ENCODE results near the gene MGAT4B.

Gene MGAT4B

DNA sequence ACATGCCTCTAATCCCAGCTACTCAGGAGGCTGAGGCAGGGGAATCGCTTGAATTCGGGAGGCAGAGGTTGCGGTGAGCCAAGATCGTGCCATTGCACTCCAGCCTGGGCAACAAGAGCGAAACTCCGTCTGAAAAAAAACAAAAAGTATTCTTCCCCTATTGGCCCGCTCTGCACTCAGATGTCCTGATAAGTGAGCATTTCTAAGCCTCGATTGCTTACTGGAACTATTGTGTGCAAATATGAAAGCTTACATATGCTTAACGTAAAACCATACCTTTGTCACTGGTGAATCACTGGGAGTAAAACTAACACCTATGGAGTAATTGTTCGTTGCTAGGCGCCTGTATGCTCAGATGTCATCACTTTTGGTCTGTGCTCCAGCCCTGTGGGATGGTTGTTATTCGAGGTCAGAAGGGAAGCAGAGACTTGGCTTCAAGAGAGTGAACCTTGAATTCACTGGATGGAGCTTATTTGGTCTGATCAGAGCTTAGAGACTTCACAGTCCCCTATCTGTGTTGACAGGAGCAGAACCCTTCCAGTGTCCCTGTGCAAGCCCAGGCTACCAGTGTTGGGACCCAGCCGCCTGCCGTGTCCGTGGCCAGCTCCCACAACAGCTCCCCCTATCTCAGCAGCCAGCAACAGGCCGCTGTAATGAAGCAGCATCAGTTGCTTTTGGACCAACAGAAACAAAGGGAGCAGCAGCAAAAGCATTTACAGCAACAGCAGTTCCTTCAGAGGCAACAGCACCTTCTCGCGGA, 38.2 kb downstream of the MGAT4B start:
- no peak for DNase-seq (ENCODE audit: low read depth)

DNA sequence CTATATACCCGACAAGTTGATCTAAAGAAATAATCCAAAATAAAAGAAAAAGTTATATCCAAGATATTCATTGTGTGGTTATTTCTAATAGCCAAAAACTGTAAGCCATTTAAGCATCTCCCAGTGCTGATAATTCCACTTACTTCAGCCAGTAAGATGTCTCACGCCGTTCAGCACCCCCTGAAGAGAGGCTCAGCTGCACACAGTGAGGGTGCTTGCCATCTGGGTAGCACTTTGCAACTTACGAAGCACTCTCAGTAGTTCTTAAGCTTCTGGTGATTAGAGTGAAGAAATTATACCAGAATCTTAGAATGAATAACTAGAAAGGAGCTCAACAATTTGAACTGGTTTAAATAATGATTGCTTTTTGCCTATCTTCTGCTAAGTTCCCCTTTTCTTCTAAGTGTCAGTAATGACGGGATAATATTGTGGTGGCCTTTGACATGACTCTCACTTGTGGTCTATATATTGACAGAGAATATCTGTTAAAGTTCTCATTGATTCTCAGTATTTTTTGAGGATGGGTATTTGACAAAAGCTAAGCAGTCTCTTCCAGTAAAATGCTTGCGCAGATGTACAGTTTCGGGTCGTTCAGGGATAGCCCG, 39.1 kb downstream of the MGAT4B start:
- no peak for DNase-seq (ENCODE audit: low read depth)

- DNase-seq (ENCODE audit: low read depth): no peak
These were observed 39.8 kb downstream of the MGAT4B start for GRCh38 chr5:179766726-179767455.

GRCh38 chr5:179766021-179766725, 40.5 kb downstream of the MGAT4B start:
- DNase-seq (ENCODE audit: low read depth): no peak

- DNase-seq (ENCODE audit: low read depth): no peak
These were observed 41.3 kb downstream of the MGAT4B start for GRCh38 chr5:179765400-179765799.

DNA sequence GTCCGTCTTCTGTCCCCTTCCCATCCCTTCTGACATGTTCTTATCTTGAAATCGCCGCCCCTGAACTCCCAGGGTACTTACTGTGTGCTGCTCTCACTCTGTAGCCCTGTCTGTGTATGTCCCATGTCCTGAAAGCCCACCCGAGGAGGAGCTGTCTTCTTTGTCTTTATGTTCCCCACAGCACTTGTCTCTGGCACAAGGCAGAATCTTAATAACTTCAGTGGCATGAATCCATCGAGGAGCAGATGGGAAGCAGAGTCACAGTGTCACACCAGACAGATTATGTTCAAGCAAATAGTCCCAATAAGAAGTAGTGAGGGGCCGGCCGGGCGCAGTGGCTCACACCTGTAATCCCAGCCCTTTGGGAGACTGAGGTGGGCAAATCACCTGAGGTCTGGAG, 42.6 kb downstream of the MGAT4B start:
- DNase-seq (ENCODE audit: low read depth): no peak

GRCh38 chr5:179763215-179763945, 43.3 kb downstream of the MGAT4B start:
- DNase-seq (ENCODE audit: low read depth): peak; percentile 28

DNA sequence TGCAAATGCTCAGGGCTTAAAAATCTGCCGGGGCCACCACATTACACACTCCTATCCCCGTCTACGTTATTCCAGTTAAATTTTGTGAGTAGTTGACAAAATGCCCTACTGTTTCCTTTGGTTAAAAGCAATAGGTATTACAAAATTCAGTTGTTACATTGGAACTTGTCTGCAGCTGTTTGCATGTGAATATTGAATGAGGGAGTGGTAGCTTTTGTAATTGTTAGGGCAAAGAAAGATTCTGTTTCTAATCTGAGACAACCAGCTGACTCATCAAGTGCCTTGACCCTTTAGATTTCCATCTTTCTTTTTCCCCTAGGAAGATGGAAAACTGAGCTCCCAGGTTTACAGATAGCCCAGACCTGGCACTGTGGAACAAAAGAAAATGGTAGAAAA, 43.9 kb downstream of the MGAT4B start:
- DNase-seq (ENCODE audit: low read depth): no peak

DNA sequence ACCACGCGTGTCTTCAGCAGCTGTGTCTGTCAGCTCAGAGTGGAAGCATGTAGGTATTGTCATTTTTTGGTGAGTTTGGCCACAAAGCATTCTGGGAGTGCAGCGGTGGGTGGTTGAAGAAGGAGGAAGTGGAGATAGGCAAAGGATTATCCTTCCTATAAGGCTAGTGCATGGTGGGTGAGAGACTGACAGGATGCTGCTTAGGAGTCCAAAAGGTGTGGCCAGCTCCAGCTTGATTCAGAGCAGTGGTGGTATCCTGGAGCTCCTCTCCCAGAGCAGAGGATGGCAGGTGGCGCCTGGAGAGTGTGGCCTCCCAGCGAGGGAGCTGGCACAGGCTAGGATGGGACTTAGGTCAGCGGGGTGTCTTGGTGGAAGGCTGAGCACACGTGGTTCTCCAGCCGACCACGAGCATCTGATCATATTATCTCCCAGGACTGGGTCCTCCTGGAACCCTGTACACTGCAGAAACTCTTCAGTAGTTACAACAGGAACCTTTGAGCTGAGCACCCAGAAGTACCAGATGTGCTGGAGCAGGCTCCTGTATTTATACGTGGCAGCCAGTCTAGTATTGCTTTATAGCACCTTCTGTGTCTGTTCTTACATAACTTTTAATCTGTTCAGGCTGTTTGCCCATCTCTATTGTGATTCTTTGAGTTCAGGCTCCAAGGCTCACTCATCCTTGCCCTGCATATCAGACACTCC, 44.4 kb downstream of the MGAT4B start:
- no peak for DNase-seq (ENCODE audit: low read depth)

- peak; percentile 31 for DNase-seq (ENCODE audit: low read depth)
These were observed 46.8 kb downstream of the MGAT4B start for GRCh38 chr5:179759581-179760551.

DNA sequence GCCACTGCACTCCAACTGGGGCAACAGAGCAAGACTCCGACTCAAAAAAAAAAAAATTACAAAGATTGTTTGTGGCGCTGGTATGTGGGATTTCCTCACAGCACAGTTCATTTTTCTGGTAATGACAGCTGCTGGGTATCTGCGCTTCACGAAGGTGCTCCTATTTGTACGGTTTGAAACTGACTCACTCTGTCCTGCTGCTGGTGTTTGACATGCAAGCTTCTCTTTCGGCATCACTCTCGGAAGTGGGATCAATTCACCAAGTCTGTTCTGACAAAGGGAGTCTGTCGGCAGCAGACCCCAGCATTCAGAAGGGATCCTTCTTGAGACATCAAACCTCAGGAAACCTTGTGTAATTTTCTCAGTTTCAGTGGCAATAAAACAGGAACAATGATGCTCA, 47.7 kb downstream of the MGAT4B start:
- DNase-seq (ENCODE audit: low read depth): no peak

GRCh38 chr5:179755022-179755421, 51.6 kb downstream of the MGAT4B start:
- DNase-seq (ENCODE audit: low read depth): no peak

GRCh38 chr5:179753971-179754370, 52.7 kb downstream of the MGAT4B start:
- DNase-seq (ENCODE audit: low read depth): no peak

DNA sequence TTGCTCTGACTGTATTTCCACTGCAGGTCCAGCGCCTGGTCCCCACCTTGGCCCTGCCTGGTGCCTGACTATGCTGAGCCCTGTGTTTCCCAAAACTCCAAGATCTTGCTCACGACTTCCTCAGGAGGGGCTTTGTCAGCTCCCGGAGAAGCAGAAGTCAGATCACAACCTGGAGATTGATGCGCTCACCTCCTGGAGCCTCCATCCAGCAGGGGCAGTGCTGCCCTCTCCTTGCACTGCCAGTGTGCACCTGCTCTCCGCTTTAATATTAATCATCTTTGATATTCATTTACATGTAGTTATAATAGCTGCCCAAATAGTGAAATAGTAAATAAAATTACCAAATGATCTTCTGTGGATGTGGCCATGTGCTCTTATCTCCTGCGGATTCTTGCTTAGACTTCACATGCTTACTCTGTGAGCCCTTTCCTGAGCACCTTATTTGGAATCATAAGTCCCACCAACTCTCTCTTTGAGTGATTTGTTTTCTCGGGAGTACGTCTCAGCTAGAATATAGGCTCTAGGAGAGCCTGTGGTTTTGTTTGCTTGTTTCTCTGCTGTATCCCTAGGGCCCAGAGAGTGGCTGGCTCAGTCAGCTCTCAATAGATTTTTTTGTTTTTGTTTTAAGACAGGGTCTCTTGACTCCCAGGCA, 56.7 kb downstream of the MGAT4B start:
- no peak for DNase-seq (ENCODE audit: low read depth)

DNA sequence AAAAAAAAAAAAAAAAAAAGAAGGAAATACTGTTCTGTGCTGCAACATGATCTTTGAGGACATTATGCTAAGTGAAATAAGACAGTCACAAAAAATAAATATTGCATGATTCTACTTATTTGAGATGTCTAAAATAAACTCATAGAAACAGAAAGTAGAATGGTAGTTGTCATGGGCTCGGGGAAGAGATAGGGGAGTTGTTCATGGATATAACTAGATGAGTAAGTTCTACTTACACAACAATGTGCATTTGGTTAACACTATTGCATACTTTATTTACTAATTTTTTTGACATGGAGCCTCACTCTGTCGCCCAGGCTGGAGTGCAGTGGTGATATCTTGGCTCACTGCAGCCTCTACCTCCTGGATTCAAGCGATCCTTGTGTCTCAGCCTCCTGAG, 58.9 kb downstream of the MGAT4B start:
- DNase-seq (ENCODE audit: low read depth): no peak

All from stimulated activated CD4-positive, alpha-beta T cell treated with anti-CD3 and anti-CD28 coated beads, Interleukin-2, amount 100 ng/mL, for 4 hours (primary cell).